OCI-M1 (cell line): Measurements from ENCODE around the gene ATP2B3.
A peak's percentile ranks its signal among the peaks of the same experiment; 100 is the strongest.

Experiments
- DNase-seq: peaks from one replicate; lab custom pipeline; 2025; lab: John Stamatoyannopoulos, UW

Gene ATP2B3

GRCh38 chrX:153507484-153508178 lies 9.8 kb upstream of the ATP2B3 start:
- peak; percentile 76 for DNase-seq

GRCh38 chrX:153509592-153509991 lies 7.8 kb upstream of the ATP2B3 start:
- no peak for DNase-seq

GRCh38 chrX:153510383-153510782 lies 7.1 kb upstream of the ATP2B3 start:
- no peak for DNase-seq

- DNase-seq: no peak
These were observed 5.5 kb upstream of the ATP2B3 start for GRCh38 chrX:153511784-153512500.

- DNase-seq: no peak
These were observed 4.9 kb upstream of the ATP2B3 start for GRCh38 chrX:153512501-153512893.

GRCh38 chrX:153513265-153513664 lies 4.2 kb upstream of the ATP2B3 start:
- DNase-seq: no peak

- DNase-seq: no peak
These were observed 3.2 kb upstream of the ATP2B3 start for GRCh38 chrX:153514259-153514658.

GRCh38 chrX:153515435-153515834 lies 2.0 kb upstream of the ATP2B3 start:
- no peak for DNase-seq

- DNase-seq: no peak
These were observed 1.4 kb upstream of the ATP2B3 start for GRCh38 chrX:153516073-153516472.

GRCh38 chrX:153517946-153518834 lies 748 bp downstream of the ATP2B3 start:
- no peak for DNase-seq

- no peak for DNase-seq
These were observed 2.3 kb downstream of the ATP2B3 start for GRCh38 chrX:153519569-153520286.

GRCh38 chrX:153520287-153520917 lies 3.0 kb downstream of the ATP2B3 start:
- DNase-seq: no peak

GRCh38 chrX:153521034-153521433 lies 3.6 kb downstream of the ATP2B3 start:
- DNase-seq: no peak

- DNase-seq: no peak
These were observed 4.8 kb downstream of the ATP2B3 start for GRCh38 chrX:153522259-153522658.

- DNase-seq: no peak
These were observed 5.8 kb downstream of the ATP2B3 start for GRCh38 chrX:153523269-153523668.

GRCh38 chrX:153524234-153524633 lies 6.8 kb downstream of the ATP2B3 start:
- DNase-seq: no peak

- no peak for DNase-seq
These were observed 8.0 kb downstream of the ATP2B3 start for GRCh38 chrX:153525451-153525850.

- DNase-seq: no peak
These were observed 8.6 kb downstream of the ATP2B3 start for GRCh38 chrX:153526042-153526441.

- DNase-seq: no peak
These were observed 9.4 kb downstream of the ATP2B3 start for GRCh38 chrX:153526801-153527200.

- DNase-seq: no peak
These were observed 9.8 kb downstream of the ATP2B3 start for GRCh38 chrX:153527208-153527607.

GRCh38 chrX:153530411-153531129 lies 13.1 kb downstream of the ATP2B3 start:
- DNase-seq: no peak
